K562 (cell line): ENCODE results near the gene KIF17. TPM values are rescaled to one million over a fixed set of nuclear protein-coding genes. Genes with fewer than 3 reads are reported as not detected.

Experiments
- ATAC-seq: fragments of 200-7000 bp; cut with Tn5 transposase; 3 replicates; pipeline ENCODE4 v1.9.1; 2020; ENCODE audit warnings: moderate library complexity
- BruUV-seq: library from RNA; stranded (reverse); fragments of 400-500 nt; replicated peaks from 2 replicates; lab custom pipeline; 2021; lab: Mats Ljungman, UMichigan
- CTCF ChIA-PET: fragments of 300-600 bp; formaldehyde crosslinking; extraction: SDS; loops from one replicate; lab custom pipeline; 2021; ENCODE audit warnings: low intra/inter-chr PET ratio; lab: Yijun Ruan, JAX
- POLR2A ChIA-PET: fragments of 300-600, 350-650 bp; sonication (Branson Sonifier 250); formaldehyde crosslinking; extraction: SDS; loops from one replicate; lab custom pipeline; 2021; ENCODE audit warnings: antibody characterized with exemption, inconsistent platforms; lab: Yijun Ruan, JAX
- DNase-seq, 4 experiments: peaks; one replicate each; pipeline versions ENCODE4 v3.0.0 to v3.0.0-alpha.2; 2011 to 2018; ENCODE audit warnings: low spot score in 3 of 4, mixed read lengths in 3 of 4; ENCODE audit errors: extremely low read depth in 1 of 4
- FAIRE-seq: peaks from 2 replicates; lab custom pipeline; 2011; peaks lifted over from hg19 to GRCh38; lab: Jason Lieb, UNC
- H2AFZ ChIP-seq: 2 replicates; pipeline ENCODE4 v1.6.0; 2011; ENCODE audit warnings: low read depth, low read length, control low read depth, inconsistent platforms
- H3K27ac ChIP-seq: fragments of 200-600 bp; 3 replicates; pipeline ENCODE4 v1.8.0; 2011; ENCODE audit warnings: low read depth, mild to moderate bottlenecking, control low read depth, inconsistent platforms, low read length, moderate library complexity, mixed read lengths; ENCODE audit errors: extremely low read depth
- H3K27me3 ChIP-seq, 2 experiments: fragments of 300-600 bp in 1 of 2; 2 replicates in 1 of 2; 3 replicates in 1 of 2; pipeline versions ENCODE4 v1.6.0 to v1.8.0; 2011; ENCODE audit warnings: inconsistent platforms in 2 of 2, low read length in 2 of 2, mild to moderate bottlenecking in 1 of 2, mixed read lengths in 1 of 2, moderate library complexity in 1 of 2; ENCODE audit not compliant: control insufficient read depth in 2 of 2, insufficient read depth in 2 of 2
- H3K36me3 ChIP-seq: fragments of 300-600 bp; 3 replicates; pipeline ENCODE4 v1.8.0; 2011; ENCODE audit warnings: mild to moderate bottlenecking, low read length, inconsistent platforms; ENCODE audit not compliant: control insufficient read depth, insufficient read depth
- H3K4me1 ChIP-seq, 2 experiments: fragments of 200-600 bp in 1 of 2; replicated peaks in 1 of 2; 2 replicates in 1 of 2; 3 replicates in 1 of 2; pipeline versions ENCODE4 v1.5.1 to v1.8.0; 2011; ENCODE audit warnings: inconsistent platforms in 2 of 2, low read length in 2 of 2, mild to moderate bottlenecking in 1 of 2, mixed read lengths in 1 of 2, moderate library complexity in 1 of 2; ENCODE audit not compliant: control insufficient read depth in 2 of 2, insufficient read depth in 2 of 2
- H3K4me2 ChIP-seq: 2 replicates; pipeline ENCODE4 v1.6.1; 2011; ENCODE audit warnings: low read length, control low read depth, inconsistent platforms, mixed read lengths; ENCODE audit not compliant: insufficient read depth
- H3K4me3 ChIP-seq: fragments of 200-600 bp; sonication (generic), shearing (Covaris generic); 2 replicates; pipeline ENCODE4 v1.5.1; 2016; ENCODE audit warnings: control low read depth, inconsistent platforms
- H3K79me2 ChIP-seq: fragments of 200-600 bp; 3 replicates; pipeline ENCODE4 v1.8.0; 2011; ENCODE audit warnings: low read length, inconsistent platforms; ENCODE audit not compliant: control insufficient read depth, insufficient read depth
- H3K9ac ChIP-seq, 2 experiments: 2 replicates each; pipeline versions ENCODE4 v1.6.0 to v1.6.1; 2011; ENCODE audit warnings: low read depth in 2 of 2, low read length in 2 of 2, control low read depth in 1 of 2, inconsistent platforms in 1 of 2, mild to moderate bottlenecking in 1 of 2, mixed read lengths in 1 of 2; ENCODE audit not compliant: insufficient read depth in 1 of 2
- H3K9me1 ChIP-seq: one replicate; pipeline ENCODE4 v1.6.0; 2011; ENCODE audit warnings: inconsistent platforms, mild to moderate bottlenecking, low read length, moderate library complexity; ENCODE audit not compliant: control insufficient read depth, insufficient read depth
- H3K9me3 ChIP-seq: replicated peaks from 2 replicates; pipeline ENCODE4 v1.5.1; 2011; ENCODE audit warnings: low read depth, low read length, inconsistent platforms; ENCODE audit not compliant: control insufficient read depth, insufficient read depth
- H4K20me1 ChIP-seq: replicated peaks from 2 replicates; pipeline ENCODE4 v1.6.1; 2011; ENCODE audit warnings: low read length, inconsistent platforms, mixed read lengths; ENCODE audit not compliant: control insufficient read depth, insufficient read depth
- CREBBP ChIP-seq: IDR thresholded peaks from one replicate; pipeline ENCODE4 v1.6.1; 2012; ENCODE audit warnings: low read depth, mild to moderate bottlenecking, control low read depth, inconsistent platforms, low read length
- EGR1 ChIP-seq: fragments of 450-650 bp; conservative IDR thresholded peaks from 2 replicates; pipeline ENCODE4 v1.6.1; 2017; ENCODE audit warnings: mild to moderate bottlenecking
- FOXJ3 ChIP-seq: sonication (generic); formaldehyde crosslinking; IDR thresholded peaks from 2 replicates; pipeline ENCODE4 v1.4.0; 2020; ENCODE audit warnings: mild to moderate bottlenecking, missing genetic modification reagents
- GATAD2A ChIP-seq: fragments of 450-650 bp; IDR thresholded peaks from 2 replicates; pipeline ENCODE4 v1.6.1; 2017
- HDAC1 ChIP-seq, 2 experiments: fragments of 450-650 bp; IDR thresholded peaks; 2 replicates each; pipeline ENCODE4 v1.6.1; 2016 to 2017; ENCODE audit warnings: inconsistent platforms in 1 of 2, mild to moderate bottlenecking in 1 of 2, moderate library complexity in 1 of 2
- NELFE ChIP-seq: IDR thresholded peaks from 2 replicates; pipeline ENCODE4 v1.6.1; 2011; ENCODE audit warnings: mild to moderate bottlenecking; ENCODE audit not compliant: insufficient read depth, insufficient read length
- PCBP2 ChIP-seq: fragments of 200-400 bp; formaldehyde crosslinking; IDR thresholded peaks from 2 replicates; pipeline ENCODE4 v1.6.1; 2018; ENCODE audit warnings: low read length, low read depth, mild to moderate bottlenecking, moderate library complexity; ENCODE audit not compliant: poor library complexity, severe bottlenecking
- TOE1 ChIP-seq, 2 experiments: fragments of 450-650 bp in 1 of 2; sonication (generic) in 1 of 2; formaldehyde crosslinking in 1 of 2; IDR thresholded peaks; 2 replicates each; pipeline versions ENCODE4 v1.7.1 to v1.8.0; 2016 to 2022; ENCODE audit warnings: borderline replicate concordance in 2 of 2, mild to moderate bottlenecking in 2 of 2, antibody characterized with exemption in 1 of 2, inconsistent platforms in 1 of 2, low read depth in 1 of 2, missing genetic modification reagents in 1 of 2, moderate library complexity in 1 of 2
- YBX1 ChIP-seq: fragments of 450-650 bp; IDR thresholded peaks from 2 replicates; pipeline ENCODE4 v1.7.1; 2016; ENCODE audit warnings: mild to moderate bottlenecking
- ZFP36 ChIP-seq: fragments of 150-350 bp; IDR thresholded peaks from 2 replicates; pipeline ENCODE4 v1.6.1; 2018; ENCODE audit warnings: low read length, low read depth; ENCODE audit not compliant: partially characterized antibody
- ZNF354B ChIP-seq: fragments of 250-450 bp; sonication (Bioruptor Pico); IDR thresholded peaks from 2 replicates; pipeline ENCODE4 v1.4.0; 2020
- WGBS: fragments of 100-300 bp; shearing (Covaris generic); methylation state at CpG from one replicate; pipeline ENCODE4 v1.1.6; 2016; ENCODE audit warnings: low coverage, mixed read lengths; ENCODE audit not compliant: insufficient coverage; ENCODE audit errors: missing lambda C conversion rate; 5-methylcytosine and 5-hydroxymethylcytosine counted together
- in situ Hi-C: fragments of 300-500 bp; cut with MboI; formaldehyde crosslinking; loops from 4 replicates; pipeline ENCODE4 v1.15.0; 2018; ENCODE audit warnings: inconsistent platforms, mixed read lengths
- intact Hi-C: fragments of 100-400 bp; cut with micrococcal nuclease; formaldehyde crosslinking; loops from 2 replicates; pipeline ENCODE4 v1.14.2; 2022
- polyA plus RNA-seq, 8 experiments: library from polyadenylated mRNA; depleted of rRNA in 4 of 8; stranded (reverse) in 5 of 8; unstranded in 3 of 8; fragments of >200 nt; fragmentation: Nextera tagmentation in 2 of 8; fragmentation: Illumina TruSeq in 1 of 8; extraction: Ambion mirVana in 2 of 8; extraction: Trizol in 1 of 8; gene quantifications; 2 replicates each; pipeline versions ENCODE4 v1.2.1 to v1.2.3, GENCODE V29; 2011 to 2014; ENCODE audit warnings: inconsistent platforms in 1 of 8, missing spikeins in 1 of 8
- total RNA-seq, 7 experiments: library from RNA; depleted of rRNA in 6 of 7; stranded (reverse); fragments of >200 nt in 6 of 7; fragmentation: Illumina TruSeq in 2 of 7; extraction: Trizol in 2 of 7; gene quantifications; 2 replicates each; pipeline versions ENCODE4 v1.2.1 to v1.2.3, GENCODE V29; 2011 to 2021; ENCODE audit warnings: low replicate concordance in 1 of 7
- TF ChIP-seq, protein P1 (sequence below): sonication (generic); formaldehyde crosslinking; IDR thresholded peaks from 2 replicates; pipeline ENCODE4 v1.8.0; 2022; ENCODE audit warnings: missing genetic modification reagents, mild to moderate bottlenecking, moderate library complexity, borderline replicate concordance

Gene KIF17
- total and polyA plus RNA-seq, 9 of the 15 experiments (the other 6 are each of a cell fraction or from before 2014, with no cell fraction given) = 0.04 to 0.47 (median 0.18) TPM; not detected in 5

- TF ChIP-seq, protein P1, sequence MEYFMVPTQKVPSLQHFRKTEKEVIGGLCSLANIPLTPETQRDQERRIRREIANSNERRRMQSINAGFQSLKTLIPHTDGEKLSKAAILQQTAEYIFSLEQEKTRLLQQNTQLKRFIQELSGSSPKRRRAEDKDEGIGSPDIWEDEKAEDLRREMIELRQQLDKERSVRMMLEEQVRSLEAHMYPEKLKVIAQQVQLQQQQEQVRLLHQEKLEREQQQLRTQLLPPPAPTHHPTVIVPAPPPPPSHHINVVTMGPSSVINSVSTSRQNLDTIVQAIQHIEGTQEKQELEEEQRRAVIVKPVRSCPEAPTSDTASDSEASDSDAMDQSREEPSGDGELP (CRISPR knock-in tag) = 0 out of 2 replicates have a peak, but pooled peaks have one; percentile 17
- TF ChIP-seq TOE1 (IDR thresholded peaks at IDR 0.05; ENCODE audit: borderline replicate concordance) = no peak
- TF ChIP-seq TOE1 (CRISPR knock-in tag; IDR thresholded peaks at IDR 0.05; ENCODE audit: borderline replicate concordance, low read depth) = no peak
- peak; percentile 41 for TF ChIP-seq ZFP36
- TF ChIP-seq, all 486 proteins: peak for 6
Measured at GRCh38 chr1:20704390-20705202, 13.2 kb downstream of the KIF17 start (continued).

DNA sequence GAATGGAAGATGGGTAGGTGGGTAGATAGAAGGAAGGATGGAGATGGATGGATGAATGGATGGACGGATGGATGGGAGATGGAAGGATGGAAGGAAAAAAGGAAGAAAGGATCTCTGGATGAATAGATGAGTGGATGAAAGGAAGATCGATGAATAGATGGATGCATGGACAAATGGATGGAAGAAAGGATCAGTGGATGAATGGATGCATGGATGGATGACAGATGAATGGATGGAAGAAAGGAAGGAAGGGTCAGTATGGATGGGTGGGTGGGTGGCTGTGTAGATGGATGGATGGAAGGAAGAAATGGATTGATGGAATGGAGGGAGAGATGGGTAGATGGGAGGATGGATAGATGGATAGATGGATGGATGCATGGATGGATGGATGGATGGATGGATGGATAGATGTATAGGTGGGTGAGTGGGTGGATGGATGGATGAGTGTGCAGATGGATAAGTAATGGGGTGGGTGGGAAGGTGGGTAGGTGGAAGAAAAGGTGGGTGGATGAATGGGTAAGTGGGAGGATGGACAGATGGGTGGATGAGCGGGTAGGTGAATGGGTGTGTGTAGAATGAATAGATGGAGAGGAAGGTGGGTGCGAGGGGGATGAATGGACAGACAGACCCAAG, 14.6 kb downstream of the KIF17 start:
- BruUV-seq = no TSS peak
- Histone ChIP-seq H3K9ac (no peak overlapping the region), H4K20me1 (peaks cover 5% of the 10 kb centered on the region; the same call in 1 of the 2 replicates), H3K4me3 (no peak overlapping the region), H3K79me2 (no peaks in the 10 kb centered on the region), H3K9me3 (no peaks in the 10 kb centered on the region; the same call in 1 of the 2 replicates), H3K27ac (no peak overlapping the region), H3K36me3 (no peaks in the 10 kb centered on the region), H3K27me3 (peaks cover 0 to 13% of the 10 kb centered on the region in 2 experiments; a peak in 2 of 5 replicates), H3K9me1 (no peaks in the 10 kb centered on the region), H3K4me2 (no peak overlapping the region), H2AFZ (no peak overlapping the region), H3K4me1 (peaks cover 0 to 14% of the 10 kb centered on the region in 2 experiments; a peak in 3 of 5 replicates)
- TF ChIP-seq GATAD2A = 0 out of 2 replicates have a peak, but pooled peaks have one; percentile 16
- TF ChIP-seq FOXJ3 = no peak
- no peak for TF ChIP-seq NELFE
- TF ChIP-seq ZNF354B (CRISPR knock-in tag) = no peak
- TF ChIP-seq PCBP2 = no peak
- TF ChIP-seq HDAC1 (IDR thresholded peaks at IDR 0.05) = 0 out of 4 replicates have a peak, but pooled peaks of 1 of the 2 experiments have one; percentile 18
- TF ChIP-seq CREBBP = peak; percentile 66
- TF ChIP-seq YBX1 = 0 out of 2 replicates have a peak, but pooled peaks have one; percentile 9
- TF ChIP-seq EGR1 = peak; percentile 62
- no peak for FAIRE-seq
- intact Hi-C loops (no loop called here), in situ Hi-C loops (loop anchor here (10.0 kb wide), 1 partner anchor 662 kb away; no protein-coding TSS in a partner anchor)
- 0% methylated on average over 4 of the region's 4 CpGs for WGBS
- ChIA-PET POLR2A (no interaction called here), CTCF (no interaction called here)
- DNase-seq = no peak
- no peak for ATAC-seq
